Activated CD4-positive, CD25-positive, alpha-beta regulatory T cell treated with anti-CD3 and anti-CD28 coated beads, Interleukin-2, amount 50 U/mL, for 72 hours (primary cell): ENCODE measurements around the gene ARPC5.
"Not testable (repeated sequence)": the region's sequence is repeated elsewhere in the genome, so short reads cannot be mapped to it uniquely, and the experiment has no call there.

Experiments used
- DNase-seq: peaks from one replicate; pipeline ENCODE4 v3.0.0; 2021

The ARPC5 gene

DNA sequence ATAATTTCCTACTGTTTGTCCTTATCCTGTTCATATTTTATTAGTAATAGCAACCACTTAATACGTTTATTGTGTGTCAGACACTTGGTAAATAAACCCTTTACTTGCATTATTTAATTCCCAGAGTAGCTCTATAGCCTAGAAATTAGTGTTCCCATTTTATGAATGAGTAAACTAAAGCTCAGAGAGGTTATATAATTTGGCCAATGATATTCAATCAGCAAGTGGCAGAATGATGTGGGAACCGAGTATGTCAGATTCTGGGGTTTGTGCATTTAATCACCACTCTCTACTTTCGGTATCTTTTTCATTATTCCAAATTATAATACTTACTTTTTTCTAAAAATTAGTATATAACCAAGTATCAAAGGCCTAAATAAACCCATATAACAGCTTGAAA, 6.6 kb upstream of the ARPC5 start:
- no peak for DNase-seq

- no peak for DNase-seq
Measured at GRCh38 chr1:183640193-183640592, 4.6 kb upstream of the ARPC5 start.

GRCh38 chr1:183638649-183639387, 3.2 kb upstream of the ARPC5 start:
- DNase-seq, result no peak

DNA sequence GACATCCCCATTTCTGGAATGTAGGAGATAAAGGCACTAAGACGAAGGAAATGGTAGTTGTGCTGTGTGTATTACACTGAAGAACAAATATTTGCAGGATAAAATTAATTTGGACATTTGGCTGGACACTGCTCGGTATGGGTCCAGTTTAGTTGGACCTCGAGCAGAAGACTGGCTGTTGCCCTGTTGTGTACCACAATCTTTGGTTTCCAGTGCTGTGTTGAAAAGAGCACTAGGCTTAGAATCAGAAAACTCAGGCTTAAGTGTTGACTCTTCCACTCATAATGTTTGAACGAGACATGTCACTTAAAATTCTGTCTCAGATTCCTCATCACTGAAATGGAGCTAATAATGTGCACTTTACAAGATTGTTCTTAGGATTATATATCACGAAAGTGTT, 1.2 kb upstream of the ARPC5 start:
- no peak for DNase-seq

DNA sequence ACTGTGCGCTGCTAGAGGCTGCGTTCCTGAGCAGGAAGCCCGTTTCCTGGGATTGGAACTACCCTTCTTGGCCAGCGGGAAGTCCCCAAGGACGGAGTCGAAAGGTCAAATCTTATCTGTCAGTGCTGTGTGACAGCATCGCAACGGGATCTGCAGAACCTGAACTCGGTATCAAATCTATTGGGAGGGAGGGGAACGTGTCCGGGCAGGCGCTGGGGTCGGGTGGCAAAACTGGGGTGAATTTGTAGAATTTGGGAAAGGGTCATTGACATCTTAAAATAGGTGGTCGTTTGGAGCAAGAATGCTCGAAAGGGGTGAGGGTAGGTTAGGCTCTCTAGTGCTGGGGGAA, 725 bp upstream of the ARPC5 start:
- DNase-seq, result no peak

- no peak for DNase-seq
Measured at GRCh38 chr1:183635099-183635605, 431 bp downstream of the ARPC5 start.

- DNase-seq, result no peak
Measured at GRCh38 chr1:183634429-183635065, 1.0 kb downstream of the ARPC5 start.

DNA sequence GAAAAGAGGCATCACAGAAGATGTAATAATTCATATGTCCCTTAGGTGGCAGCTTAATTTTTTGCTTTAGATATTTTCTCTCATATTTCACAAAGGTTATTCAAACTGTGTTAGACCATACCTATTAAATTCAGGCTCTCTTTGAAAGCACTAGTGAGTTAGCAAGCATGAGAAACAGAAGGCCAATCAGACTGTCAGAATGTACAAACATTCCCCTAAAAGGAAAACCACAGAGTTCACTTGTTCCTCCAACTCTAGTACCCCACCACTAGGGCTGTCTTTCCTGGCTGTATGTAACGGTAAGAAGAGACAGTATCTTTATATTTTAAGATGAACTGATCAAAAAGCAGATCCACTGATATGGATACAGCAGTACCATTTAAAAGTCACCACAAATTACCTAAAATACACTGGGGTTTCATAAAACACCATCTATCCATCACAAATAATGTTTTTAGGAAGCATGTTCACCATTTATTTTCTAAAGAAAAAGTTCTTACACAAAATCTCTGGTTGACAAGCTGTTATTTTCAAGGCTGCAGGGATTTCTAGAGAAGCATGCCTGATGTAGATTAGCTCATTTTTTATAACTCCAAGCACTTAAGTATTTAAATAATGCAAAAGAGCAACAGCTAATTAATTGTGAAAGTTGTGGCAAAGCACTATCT, 1.8 kb downstream of the ARPC5 start:
- no peak for DNase-seq

DNA sequence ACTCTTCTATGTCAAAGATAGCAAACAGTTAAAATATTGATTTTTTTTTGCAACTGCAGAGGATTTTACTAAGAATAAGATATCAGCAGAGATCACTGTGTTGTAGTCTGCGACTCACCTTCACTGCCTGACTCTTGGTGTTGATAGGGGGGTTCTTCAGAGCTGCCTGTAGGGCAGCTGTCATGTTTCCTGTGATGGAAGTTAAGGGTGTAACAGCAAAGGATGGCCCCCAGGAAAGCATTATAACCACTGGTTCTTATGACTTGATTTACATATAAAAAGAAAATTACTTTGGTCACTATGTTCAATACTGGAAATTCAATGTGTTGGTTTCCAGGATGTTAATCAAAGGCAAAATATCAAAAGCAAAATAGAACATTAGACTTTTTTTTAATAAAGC, 2.6 kb downstream of the ARPC5 start:
- no peak for DNase-seq

DNA sequence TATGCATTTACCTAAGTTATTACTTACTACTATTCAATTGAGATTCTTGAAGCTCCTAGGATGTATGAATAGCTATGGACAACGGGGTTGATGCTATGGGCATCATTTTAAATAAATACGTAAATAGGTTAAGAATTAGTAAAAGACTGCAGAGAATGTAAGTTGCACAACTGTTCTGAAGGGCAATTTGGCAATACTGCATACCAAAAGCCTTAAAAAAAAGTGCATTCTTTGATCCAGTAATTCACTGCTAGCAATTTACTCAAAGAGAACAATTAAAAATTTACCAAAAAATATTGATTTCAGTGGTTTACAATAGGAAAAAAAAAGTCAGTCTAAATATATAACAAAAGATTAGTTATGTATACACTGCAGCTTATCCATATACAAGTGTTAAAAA, 3.5 kb downstream of the ARPC5 start:
- no peak for DNase-seq

DNA sequence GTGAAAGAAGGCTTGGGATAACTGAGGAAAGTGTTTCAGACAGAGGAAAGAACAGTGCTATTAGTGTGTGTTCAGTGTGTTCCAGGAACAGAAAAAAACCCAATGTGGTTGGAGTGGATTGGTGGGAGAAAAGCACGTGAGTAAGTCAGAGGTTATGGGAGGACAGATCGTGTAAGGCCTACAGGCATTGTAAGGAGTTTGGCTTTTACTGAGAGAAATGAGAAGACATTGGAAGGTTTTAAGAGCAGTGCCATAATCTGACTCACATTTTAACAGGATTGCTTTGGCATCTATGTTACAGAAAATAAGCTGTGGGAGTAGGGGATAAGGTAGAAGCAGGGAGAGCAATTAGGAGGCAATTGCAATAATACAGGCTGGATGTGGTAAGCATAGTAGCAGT, 4.8 kb downstream of the ARPC5 start:
- DNase-seq, result no peak

DNA sequence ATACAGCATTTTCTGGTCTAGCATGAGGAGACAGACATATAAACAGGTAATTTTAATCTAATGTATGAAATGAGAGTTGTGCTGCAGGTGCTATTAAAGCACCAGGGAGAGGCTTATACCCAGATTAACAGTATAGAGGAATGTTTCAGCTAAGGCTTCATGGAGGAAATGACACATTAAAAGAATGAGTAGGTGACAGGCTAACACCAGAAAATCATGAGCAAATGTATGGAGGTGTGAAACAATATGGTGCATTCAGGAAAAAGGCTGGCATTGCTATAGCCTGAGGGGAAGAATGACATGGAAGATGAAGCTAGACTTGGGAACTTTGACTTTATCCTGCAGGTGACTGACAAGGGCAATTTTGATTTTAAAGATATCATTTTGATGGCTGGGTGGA, 7.0 kb downstream of the ARPC5 start:
- no peak for DNase-seq

DNA sequence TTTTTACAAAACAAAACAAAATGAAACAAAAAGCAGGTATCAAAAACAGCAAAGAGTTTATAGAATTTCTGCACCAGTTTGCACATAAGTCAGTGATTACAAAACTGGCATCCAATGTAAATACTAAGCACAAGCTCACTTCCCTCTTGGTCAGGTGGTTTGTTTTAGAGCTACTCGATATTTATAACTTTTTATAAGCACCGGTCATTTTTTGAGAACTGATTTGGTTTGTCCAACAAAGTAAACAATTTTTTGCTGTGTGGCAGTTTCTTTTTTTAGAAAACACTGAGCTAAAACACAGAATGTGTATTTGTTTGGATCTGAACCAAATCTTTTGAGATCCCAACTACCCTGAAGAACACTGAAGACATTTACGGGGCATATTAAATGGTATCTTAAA, 9.3 kb downstream of the ARPC5 start:
- DNase-seq, result not testable (repeated sequence)

GRCh38 chr1:183622884-183623785, 12.4 kb downstream of the ARPC5 start:
- DNase-seq, result no peak

DNA sequence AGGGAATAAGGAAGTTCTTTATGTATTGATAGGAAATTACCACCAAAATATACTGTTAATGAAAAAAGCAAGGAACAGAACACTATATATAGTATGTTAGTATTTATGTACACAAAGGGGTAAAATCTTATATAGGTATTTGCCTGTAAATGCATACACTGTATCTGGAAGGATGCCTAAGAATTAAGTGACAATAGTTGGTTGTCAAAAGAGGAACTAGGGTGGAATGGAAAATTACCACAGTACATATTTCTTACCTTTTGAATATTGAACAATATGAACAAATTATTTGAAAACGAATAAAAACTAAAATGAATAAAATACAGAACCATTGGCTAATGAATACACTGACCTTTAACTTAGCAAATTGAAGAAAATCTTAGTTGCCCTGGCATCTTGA, 13.6 kb downstream of the ARPC5 start:
- no peak for DNase-seq

DNA sequence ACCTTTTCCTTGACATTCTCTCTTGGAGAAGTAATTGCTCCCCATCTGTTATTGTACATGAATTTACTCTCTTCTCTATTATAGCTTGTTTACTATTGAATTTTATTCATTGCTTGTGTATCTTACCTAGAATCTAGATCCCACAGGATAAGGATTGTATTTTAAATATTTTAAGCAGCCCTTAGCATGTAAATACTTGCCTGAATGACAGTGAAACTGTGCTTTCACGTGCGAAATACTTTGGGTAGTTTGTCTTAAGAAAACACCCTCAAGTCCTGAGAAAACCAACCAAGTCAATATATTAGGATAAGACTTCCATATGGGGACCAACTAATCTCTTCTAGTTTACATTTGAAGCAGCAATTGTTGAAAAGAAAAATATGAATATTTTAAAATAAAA, 15.3 kb downstream of the ARPC5 start:
- no peak for DNase-seq

DNA sequence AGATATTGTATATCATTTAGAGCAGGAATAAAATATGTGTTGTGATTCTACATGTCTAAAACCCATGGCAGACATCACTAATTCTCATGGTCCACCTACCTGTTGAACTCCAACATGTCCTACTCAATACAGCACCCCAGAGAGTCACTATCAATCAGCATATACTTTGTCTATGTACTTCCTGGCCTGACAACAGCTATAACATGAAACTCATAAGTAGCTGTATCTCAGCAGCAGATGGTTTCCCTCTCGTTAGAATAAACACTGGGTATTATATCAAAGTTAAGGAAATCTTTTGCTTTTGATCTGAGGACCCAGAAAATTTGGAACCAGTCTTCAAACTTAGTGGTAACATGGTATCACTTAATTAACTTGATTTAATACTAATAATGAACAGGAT, 15.8 kb downstream of the ARPC5 start:
- no peak for DNase-seq

GRCh38 chr1:183618202-183618601, 17.4 kb downstream of the ARPC5 start:
- DNase-seq, result not testable (repeated sequence)

DNA sequence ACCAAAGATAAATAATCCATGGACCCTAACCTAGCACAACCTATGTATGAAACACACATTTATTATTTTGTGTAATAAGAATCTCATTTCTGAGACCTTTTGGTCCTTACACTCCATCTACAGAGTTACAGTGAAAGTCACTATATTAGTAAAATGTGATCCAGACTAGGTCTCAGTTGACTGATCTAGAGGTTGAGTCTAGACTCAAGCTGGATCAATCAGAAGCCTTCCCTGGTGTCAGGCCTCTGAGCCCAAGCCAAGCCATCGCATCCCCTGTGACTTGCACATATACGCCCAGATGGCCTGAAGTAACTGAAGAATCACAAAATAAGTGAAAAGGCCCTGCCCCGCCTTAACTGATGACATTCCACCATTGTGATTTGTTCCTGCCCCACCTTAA, 22.6 kb downstream of the ARPC5 start:
- not testable (repeated sequence) for DNase-seq

DNA sequence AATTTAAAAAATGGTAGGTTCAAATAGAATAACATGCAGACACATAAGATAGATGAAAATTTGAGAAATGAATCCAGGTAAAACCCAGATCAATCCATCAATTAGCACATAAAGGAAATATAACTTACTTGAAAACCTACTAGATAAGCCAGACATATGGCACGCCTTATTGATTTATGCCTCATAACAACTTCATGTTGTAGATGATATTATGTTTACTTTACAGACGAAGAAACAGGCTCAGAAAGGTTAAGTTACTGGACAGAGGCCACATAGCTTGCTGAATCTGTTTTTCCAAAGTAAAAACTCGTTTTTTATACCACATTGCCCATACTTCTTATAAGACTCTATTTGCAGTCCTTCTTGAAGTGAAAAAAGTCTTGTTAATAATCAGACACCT, 23.2 kb downstream of the ARPC5 start:
- DNase-seq, result no peak

GRCh38 chr1:183611021-183611420, 24.6 kb downstream of the ARPC5 start:
- DNase-seq, result no peak

- no peak for DNase-seq
Measured at GRCh38 chr1:183609759-183610452, 25.7 kb downstream of the ARPC5 start.

DNA sequence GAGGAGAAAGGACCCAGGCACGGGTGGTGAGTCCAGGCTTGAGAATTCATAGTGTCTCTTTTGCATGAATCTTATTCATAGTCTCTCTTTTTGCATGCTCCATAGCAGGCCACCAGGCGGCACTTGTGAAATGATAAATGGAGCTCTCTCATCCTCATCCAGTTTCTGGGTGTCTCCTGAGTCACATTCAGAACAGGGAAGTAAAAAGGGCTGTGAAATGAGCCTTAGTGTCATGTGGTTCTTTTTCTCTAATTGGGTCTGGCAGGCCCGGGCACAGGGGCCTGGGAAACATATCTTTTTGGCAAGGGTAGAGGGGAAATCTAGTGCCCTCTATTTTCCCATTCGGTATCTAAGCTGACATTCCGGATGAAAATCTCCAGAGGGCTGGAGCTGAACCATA, 26.3 kb downstream of the ARPC5 start:
- no peak for DNase-seq
